GM06990 (cell line): Measurements from ENCODE around the gene FER.
"Not testable (repeated sequence)": the region's sequence is repeated elsewhere in the genome, so short reads cannot be mapped to it uniquely, and the experiment has no call there.

Experiments
- DNase-seq: peaks from one replicate; pipeline ENCODE4 v3.0.0-alpha.2; 2011; ENCODE audit not compliant: insufficient read length; ENCODE audit errors: extremely low read depth
- H3K27me3 ChIP-seq: replicated peaks from 2 replicates; pipeline ENCODE4 v1.6.0; 2011; ENCODE audit warnings: low read length; ENCODE audit not compliant: control insufficient read depth, insufficient read depth
- H3K36me3 ChIP-seq: 2 replicates; pipeline ENCODE4 v1.5.1; 2011; ENCODE audit warnings: low read length; ENCODE audit not compliant: control insufficient read depth, insufficient read depth
- H3K4me3 ChIP-seq: replicated peaks from 2 replicates; pipeline ENCODE4 v1.5.1; 2011; ENCODE audit warnings: low read depth, mild to moderate bottlenecking, control low read depth, low read length
- CTCF ChIP-seq: IDR thresholded peaks from 2 replicates; pipeline ENCODE4 v1.5.1; 2011; ENCODE audit warnings: low read length, control low read depth, mild to moderate bottlenecking, inconsistent platforms; ENCODE audit not compliant: insufficient read depth, poor library complexity, severe bottlenecking

FER gene

GRCh38 chr5:108763222-108763916 is 15.7 kb downstream of the FER start:
- no peaks in the 10 kb centered on the region for H3K36me3 ChIP-seq
- DNase-seq: no peak
- no peak overlapping the region for H3K4me3 ChIP-seq
- no peak for TF ChIP-seq CTCF
- H3K27me3 ChIP-seq: no peaks in the 10 kb centered on the region

DNA sequence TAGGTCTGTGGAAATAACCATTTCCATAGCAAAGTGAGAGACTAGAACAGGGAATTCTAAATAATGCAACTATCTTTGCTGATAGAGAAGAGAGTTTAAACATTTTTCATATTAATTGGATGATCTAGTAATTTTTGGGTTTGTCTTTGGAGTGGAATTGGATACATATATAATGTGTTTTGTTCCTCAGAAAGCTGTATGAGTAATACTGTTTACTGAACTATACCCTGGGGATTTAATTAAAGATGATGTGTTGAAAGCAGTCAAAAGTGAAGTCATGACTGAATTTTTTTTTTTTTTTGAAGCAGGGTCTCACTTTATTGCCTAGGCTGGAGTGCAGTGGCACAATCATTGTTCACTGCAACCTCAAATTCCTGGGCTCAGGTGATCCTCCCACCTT is 17.9 kb downstream of the FER start:
- no peaks in the 10 kb centered on the region for H3K36me3 ChIP-seq
- no peaks in the 10 kb centered on the region for H3K27me3 ChIP-seq
- H3K4me3 ChIP-seq: no peak overlapping the region
- no peak for TF ChIP-seq CTCF
- DNase-seq: no peak

DNA sequence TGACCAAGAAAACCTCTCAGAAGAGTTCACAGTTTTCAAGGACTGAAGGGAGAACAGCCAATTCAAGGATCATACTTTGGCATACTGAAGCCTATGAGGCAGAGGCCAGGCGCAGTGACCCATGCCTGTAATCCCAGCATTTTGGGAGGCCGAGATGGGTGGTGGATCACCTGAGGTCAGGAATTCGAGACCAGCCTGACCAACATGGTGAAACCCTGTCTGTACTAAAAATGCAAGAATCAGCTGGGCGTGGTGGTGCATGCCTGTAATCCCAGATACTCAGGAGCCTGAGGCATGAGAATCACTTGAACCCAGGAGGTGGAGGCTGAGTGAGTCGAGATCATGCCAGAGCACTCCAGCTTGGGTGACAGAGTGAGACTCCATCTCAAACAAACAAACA is 19.2 kb downstream of the FER start:
- H3K4me3 ChIP-seq, DNase-seq, H3K27me3 ChIP-seq, H3K36me3 ChIP-seq: not testable (repeated sequence)

DNA sequence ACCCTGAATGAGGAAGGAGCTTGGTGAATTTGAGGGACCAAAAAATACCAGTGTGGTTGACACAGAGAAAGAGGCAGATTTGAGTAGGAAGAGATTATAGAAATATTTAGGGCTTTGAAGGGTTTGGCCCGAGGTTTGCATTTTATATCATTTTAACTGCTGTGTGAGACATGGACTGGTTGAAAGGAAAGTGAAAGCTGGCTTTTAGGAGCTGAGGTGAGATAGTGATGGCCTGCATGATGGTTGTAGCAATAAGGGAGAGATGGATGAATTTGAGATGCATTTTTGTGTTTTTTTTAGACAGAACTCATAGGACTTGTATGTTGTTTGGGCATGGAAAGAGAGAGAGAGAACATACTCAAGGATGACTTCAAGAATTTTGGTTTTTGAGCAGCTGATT is 21.7 kb downstream of the FER start:
- H3K27me3 ChIP-seq: no peaks in the 10 kb centered on the region
- H3K4me3 ChIP-seq: no peak overlapping the region
- no peaks in the 10 kb centered on the region for H3K36me3 ChIP-seq
- TF ChIP-seq CTCF: no peak
- no peak for DNase-seq

- Histone ChIP-seq H3K36me3 (no peaks in the 10 kb centered on the region), H3K4me3 (no peak overlapping the region), H3K27me3 (no peaks in the 10 kb centered on the region)
- no peak for TF ChIP-seq CTCF
- no peak for DNase-seq
Measured at GRCh38 chr5:108772626-108773025, 24.9 kb downstream of the FER start.

DNA sequence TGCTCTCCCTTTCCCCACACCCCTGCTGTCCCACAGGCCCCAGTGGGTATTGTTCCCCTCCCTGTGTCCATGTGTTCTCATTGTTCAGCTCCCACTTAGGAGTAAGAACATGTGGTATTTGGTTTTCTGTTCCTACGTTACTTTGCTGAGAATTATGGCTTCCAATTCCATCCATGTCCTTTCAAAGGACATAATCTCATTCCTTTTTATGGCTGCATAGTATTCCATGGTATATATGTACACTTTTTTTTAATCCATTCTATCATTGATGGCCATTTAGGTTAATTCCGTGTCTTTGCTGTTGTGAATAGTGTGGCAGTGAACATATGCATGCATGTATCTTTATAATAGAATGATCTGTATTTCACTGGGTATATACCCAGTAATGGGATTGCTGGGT is 25.6 kb downstream of the FER start:
- no peak for DNase-seq
- no peak for TF ChIP-seq CTCF

GRCh38 chr5:108774079-108774478 is 26.4 kb downstream of the FER start:
- not testable (repeated sequence) for H3K4me3 ChIP-seq, DNase-seq, H3K27me3 ChIP-seq, H3K36me3 ChIP-seq

More for the DNA sequence above, 25.6 kb downstream of the FER start:
- Histone ChIP-seq H3K36me3 (no peaks in the 10 kb centered on the region), H3K4me3 (no peak overlapping the region), H3K27me3 (no peaks in the 10 kb centered on the region)

DNA sequence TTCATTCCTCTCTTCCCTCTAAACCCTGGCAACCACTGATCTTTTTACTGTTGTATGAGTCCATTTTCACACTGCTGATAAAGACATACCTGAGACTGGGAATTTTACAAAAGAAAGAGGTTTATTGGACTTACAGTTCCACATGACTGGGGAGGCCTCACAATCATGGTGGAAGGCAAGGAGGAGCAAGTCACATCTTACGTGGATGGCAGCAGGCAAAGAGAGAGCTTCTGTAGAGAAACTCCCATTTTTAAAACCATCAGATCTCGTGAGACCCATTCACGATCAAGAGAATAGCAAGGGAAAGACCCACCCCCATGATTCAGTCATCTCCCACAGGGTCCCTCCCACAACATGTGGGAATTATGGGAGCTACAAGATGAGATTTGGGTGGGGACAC is 29.9 kb downstream of the FER start:
- not testable (repeated sequence) for H3K27me3 ChIP-seq, DNase-seq

GRCh38 chr5:108784577-108784976 is 36.9 kb downstream of the FER start:
- H3K4me3 ChIP-seq, DNase-seq, H3K27me3 ChIP-seq, H3K36me3 ChIP-seq: not testable (repeated sequence)

More for the DNA sequence above, 29.9 kb downstream of the FER start:
- not testable (repeated sequence) for H3K4me3 ChIP-seq, H3K36me3 ChIP-seq
